ENCODE results near the gene C12orf76.

Gene C12orf76

GRCh38 chr12:109994401-109995175 is 53.7 kb downstream of the C12orf76 start:
- peak; percentile 59 for DNase-seq

- DNase-seq, result no peak
These were observed 55.2 kb downstream of the C12orf76 start for GRCh38 chr12:109993091-109993490.

DNA sequence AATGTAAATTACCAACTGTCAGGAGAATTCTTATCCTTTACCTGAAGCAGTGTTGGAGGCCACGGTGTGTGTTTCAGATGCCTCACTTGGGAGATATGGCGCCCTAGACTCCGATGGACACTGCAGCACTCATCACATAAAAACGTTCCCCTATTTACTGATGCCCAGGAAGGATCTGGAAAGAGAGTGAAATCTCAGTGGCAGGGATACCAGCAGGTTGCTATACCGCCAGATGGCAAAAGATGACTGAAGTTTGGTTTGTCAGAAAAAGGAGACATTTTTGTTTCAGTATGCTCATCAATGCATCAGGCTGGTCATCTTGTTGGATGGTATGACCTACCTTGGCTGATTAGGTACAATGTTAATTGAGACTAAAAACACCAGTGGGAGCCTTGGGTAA is 56.7 kb downstream of the C12orf76 start:
- DNase-seq, result no peak

Data from Kasumi-1 (cell line).